ENCODE measurements around the gene PALM. TPM values are rescaled to one million over a fixed set of nuclear protein-coding genes. Genes with fewer than 3 reads are reported as not detected.
"Not testable (repeated sequence)": the region's sequence is repeated elsewhere in the genome, so short reads cannot be mapped to it uniquely, and the experiment has no call there.

Gene PALM
- total RNA-seq, 1 donor from 2014 or later: 23.0 TPM

- no peak for DNase-seq (ENCODE audit: low read depth, low spot score)
These were observed 21.4 kb downstream of the PALM start for GRCh38 chr19:729965-730668.

DNA sequence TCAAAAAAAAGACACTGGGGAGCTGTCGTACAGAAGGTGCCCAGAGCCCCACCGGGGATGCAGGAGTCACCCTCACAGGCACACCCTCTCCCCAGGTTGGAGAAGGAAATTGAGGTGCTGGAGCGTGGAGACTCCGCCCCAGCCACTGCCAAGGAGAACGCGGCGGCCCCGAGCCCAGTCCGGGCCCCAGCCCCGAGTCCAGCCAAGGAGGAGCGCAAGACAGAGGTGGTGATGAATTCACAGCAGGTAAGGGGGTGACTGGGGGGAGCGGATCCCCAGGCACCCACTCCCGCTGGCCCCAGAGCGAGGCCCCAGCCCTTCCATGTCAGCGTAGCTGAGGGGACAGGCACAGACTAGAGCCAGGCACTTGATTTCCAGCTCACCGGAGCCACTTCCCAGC, 22.3 kb downstream of the PALM start:
- no peak for DNase-seq (ENCODE audit: low read depth, low spot score)

DNA sequence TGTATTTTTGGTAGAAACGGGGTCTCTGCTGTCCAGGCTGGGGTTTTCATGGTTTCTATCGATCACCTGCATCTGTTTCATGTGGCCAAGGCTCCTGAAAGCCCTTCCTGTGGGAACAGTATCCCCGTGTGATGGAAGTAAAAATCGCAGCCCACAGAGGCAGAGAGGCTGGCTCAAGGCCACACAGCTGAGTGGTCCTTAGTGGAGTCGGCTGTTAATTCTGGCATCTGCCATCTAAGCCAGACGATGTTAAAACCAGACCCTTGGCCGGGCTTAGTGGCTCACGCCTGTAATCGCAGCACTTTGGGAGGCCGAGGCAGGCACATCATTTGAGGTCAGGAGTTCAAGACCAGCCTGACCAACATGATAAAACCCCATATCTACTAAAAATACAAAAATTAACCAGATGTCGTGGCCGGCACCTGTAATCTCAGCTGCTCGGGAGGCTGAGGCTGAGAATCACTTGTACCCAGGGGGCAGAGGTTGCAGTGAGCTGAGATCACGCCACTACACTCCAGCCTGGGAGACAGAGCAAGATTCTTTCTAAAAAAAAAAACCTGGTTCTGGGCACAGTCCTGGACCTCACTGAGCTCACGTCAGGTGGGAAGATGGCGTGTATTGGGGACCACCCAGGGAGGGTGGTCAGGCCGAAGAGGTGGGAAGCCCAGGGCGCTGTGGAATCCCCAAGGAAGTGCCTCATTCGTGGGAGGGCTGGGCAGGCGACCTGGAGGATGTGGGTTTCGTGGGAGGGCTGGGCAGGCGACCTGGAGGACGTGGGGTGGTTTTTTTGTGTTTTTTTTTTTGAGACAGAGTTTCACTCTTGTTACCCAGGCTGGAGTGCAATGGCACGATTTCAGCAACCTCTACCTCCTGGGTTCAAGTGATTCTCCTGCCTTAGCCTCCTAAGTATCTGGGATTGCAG, 23.7 kb downstream of the PALM start:
- DNase-seq (ENCODE audit: low read depth, low spot score): no peak

- no peak for DNase-seq (ENCODE audit: low read depth, low spot score)
These were observed 26.0 kb downstream of the PALM start for GRCh38 chr19:734716-735115.

DNA sequence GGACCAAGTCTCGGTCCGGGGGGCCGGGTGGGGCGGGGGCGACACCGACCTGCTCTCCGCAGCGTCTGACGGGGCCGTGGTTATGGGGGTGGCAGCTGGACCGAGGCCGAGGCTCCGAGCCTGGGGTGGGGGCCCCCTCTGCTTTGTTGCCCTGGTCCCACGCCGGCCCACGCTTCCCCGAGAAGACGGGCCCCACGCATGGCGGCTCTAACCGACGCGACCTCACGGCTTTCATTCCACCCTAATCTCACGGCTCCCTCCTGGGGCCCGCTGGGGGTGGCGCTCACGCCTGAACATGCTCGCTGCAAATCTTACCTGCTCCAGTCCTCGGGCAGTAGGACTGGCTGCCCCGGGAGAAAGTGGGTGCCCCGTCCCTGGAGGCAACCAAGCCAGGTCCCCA, 27.4 kb downstream of the PALM start:
- no peak for DNase-seq (ENCODE audit: low read depth, low spot score)

DNA sequence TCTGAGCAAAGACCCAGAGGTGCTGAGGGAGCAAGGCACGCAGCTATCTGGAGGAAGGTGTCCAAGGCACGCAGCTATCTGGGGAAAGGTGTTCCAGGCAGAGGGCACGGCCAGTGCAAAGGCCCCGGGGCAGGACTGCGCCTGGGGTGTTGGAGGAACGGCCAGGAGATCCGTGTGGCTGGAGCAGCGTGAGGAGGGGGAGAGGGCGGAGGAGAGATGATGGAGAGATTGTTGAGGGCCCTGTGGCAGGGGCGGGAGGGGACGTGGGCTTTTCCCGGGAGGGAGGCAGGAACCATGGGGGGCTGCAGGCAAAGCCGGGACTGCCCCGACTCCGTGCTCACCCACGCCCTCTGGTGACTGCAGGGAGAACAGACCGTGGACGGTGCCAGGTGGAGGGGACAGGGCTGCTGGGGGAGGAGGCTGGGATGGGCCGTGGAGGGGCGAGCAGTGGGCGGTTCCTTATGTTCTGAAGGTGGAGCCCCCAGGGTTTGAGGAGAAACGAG, 28.9 kb downstream of the PALM start:
- DNase-seq (ENCODE audit: low read depth, low spot score): no peak

DNA sequence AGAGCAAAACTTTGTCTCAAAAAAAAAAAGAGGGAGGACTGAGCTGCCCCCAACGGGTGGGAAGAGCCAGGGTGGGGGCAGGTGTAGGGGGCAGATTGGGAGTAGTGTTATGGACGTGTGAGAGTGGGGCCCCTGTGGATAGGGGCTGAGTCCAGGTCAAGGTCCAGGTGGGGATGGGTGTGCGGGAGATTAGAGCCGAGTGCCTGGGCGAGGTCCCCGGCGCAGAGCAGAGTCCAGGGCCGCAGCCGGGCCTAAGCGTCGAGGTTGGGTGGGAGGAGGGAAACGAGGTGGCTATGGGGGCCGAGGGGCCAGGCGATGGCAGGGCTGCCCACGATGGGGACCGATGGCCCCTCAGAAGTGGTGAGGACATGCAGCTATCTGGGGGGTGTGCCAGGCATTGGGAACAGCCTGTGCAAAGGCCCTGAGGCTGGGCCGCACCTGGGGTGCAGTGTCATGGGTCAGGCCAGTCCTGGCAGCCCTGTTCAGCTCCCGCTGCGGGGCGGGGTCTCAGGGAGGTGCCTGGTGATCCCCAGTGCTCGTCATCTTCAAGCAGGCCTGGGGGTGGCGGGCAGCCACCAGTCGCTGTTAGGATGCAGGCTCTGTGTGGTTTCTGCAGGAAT, 29.9 kb downstream of the PALM start:
- DNase-seq (ENCODE audit: low read depth, low spot score): no peak

- no peak for DNase-seq (ENCODE audit: low read depth, low spot score)
These were observed 31.4 kb downstream of the PALM start for GRCh38 chr19:739998-740715.

DNA sequence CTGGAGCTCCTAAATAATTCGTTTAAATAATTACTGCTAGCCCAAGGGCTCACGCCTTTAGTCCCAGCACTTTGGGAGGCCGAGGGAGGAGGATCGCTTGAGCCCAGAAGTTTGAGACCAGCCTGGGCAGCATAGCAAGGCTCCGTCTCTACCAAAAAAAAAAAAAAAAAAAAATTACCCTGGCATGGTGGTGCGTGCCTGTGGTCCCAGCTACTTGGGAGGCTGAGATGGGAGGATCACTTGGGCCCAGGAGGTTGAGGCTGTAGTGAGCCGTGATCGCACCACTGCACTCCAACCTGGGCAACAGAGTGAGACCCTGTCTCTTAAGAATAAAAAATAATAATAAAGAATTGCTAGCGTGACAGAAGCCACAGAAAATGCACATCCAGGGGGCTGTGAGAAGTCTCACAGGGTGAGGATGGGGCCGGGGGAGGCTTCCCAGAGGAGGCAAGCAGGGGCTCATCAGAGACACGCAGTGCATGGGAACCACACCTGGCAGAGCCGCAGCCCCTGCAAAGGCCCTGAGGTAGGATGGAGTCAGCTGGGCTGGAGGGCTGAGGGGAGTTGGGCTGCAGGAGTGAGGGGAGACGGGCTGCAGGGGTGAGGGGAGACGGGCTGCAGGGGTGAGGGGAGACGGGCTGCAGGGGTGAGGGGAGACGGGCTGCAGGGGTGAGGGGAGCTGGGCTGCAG, 32.2 kb downstream of the PALM start:
- DNase-seq (ENCODE audit: low read depth, low spot score): not testable (repeated sequence)

- DNase-seq (ENCODE audit: low read depth, low spot score): no peak
These were observed 32.9 kb downstream of the PALM start for GRCh38 chr19:741506-742131.

DNA sequence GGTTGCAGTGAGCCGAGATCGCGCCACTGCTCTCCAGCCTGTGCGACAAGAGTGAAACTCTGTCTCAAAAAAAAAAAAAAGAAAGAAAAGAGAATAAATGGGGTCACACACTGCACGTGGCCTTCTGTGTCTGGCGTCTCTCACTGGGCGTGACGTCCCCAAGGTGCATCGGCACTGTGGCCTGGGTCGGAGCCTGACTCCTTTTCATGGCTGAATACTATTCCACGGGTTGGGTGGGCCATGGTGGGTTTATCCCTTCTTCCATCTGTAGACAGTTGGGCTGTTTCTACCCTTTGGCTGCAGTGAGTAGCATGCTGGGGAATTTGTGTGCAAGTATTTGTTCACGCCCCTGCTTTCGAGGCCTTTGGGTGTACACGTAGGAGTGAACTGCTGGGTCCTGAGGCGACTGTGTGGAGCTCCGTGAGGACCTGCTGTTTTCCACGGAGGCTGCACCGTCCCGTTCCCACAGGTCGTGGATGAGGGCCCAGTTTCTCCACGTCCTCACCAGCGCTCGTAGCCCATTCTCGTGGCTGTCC, 33.9 kb downstream of the PALM start:
- DNase-seq (ENCODE audit: low read depth, low spot score): no peak

DNA sequence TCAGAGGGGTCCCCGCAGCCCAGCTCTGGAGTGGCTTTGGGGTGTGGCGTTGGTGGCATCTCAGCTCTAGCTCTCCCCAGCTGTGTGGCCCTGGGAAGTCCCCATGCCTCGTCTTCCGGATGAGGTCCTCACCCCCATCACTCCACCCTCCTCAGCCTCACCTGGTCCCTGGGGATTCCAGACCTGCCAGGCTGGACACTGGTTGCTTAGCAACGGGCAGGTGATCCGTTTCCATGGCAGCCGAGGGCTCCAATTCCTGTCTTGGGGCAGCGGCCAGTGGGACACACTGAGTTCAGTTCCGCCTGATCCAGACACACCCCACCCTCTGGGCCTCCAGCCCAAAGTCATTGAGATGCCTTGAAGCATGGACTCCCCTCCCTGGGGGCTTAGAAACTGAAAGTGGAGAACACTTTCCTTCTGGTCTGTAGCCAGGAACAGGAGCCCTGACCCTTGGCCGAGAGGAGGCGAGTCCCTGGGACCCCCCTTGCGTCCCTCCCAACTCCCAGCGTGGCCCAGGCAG, 34.5 kb downstream of the PALM start:
- DNase-seq (ENCODE audit: low read depth, low spot score): no peak

- not testable (repeated sequence) for DNase-seq (ENCODE audit: low read depth, low spot score)
These were observed 36.4 kb downstream of the PALM start for GRCh38 chr19:745138-745537.

GRCh38 chr19:746208-746819, 37.6 kb downstream of the PALM start:
- no peak for DNase-seq (ENCODE audit: low read depth, low spot score)

DNA sequence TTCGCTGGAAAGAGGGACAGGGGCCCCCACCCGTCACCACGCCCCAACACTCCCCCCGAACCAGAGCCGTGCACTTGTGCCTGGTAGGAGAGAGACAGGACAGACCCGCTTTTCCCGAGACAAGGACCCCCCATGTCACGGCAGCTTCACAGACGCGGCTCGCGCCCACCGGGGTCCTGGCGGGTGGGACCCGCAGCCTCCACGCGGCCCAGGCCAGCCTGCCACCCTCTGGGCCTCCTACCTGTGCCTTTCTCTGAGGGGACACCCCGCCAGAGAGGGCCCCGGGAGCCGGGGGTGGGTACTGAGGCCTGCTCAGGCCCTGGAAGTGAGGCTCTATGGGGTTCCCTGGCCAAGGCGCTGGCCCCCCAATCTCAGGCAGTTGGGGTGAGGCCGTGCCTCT, 38.2 kb downstream of the PALM start:
- no peak for DNase-seq (ENCODE audit: low read depth, low spot score)

GRCh38 chr19:747432-748273, 38.9 kb downstream of the PALM start:
- no peak for DNase-seq (ENCODE audit: low read depth, low spot score)

DNA sequence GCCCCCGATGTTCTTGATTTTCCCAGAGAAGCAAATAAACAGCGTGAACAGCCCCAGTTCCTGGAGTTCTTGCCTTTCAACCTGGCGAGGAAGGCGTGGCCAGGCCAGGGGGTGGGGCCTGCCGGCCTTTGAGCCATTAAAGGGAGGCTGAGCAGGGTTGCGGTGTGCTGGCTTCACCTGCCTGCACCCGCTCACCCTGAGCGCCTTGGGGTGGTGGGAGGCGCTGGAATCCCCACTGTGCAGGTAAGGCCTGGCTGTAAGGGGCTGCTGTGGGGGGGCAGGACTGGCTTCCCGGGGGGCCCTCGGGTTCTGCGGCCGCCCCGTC, 39.5 kb downstream of the PALM start:
- DNase-seq (ENCODE audit: low read depth, low spot score): no peak

DNA sequence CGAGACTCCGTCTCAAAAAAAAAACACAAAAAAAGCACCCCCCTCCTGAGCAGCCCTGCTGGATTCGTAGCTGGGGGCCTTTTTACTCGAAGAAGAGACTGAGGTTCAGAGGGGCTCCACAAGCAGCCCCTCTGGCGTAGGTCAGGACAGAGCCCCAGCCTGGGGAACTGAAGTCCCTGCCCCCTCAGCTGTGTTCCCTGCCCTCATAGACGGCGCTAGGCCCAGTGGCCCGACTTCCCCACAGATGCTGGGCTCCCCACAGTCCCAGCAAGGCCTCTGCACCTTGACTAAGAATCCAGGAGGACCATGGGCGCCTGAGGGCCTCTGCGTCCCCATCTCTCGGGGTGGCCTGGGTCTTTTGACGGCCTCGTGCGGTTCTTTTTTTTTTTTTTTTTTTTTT, 41.1 kb downstream of the PALM start:
- DNase-seq (ENCODE audit: low read depth, low spot score): no peak

Data from pulmonary artery endothelial cell (primary cell).